Upper lobe of left lung (tissue), 6 donors: ENCODE data around the gene TERT. TPM values are rescaled to one million over a fixed set of nuclear protein-coding genes. Genes with fewer than 3 reads are reported as not detected.
"Not testable (repeated sequence)": the region's sequence is repeated elsewhere in the genome, so short reads cannot be mapped to it uniquely, and the experiment has no call there.

Source experiments
- ATAC-seq, 2 donors: fragments of 200-7000 bp; cut with Tn5 transposase; one replicate each; pipeline ENCODE4 v1.9.1; 2022; ENCODE audit warnings: mild to moderate bottlenecking in 2 of 2, moderate library complexity in 2 of 2; ENCODE audit not compliant: low FRiP score in 2 of 2
- DNase-seq, 2 donors: peaks; one replicate each; pipeline ENCODE4 v3.0.0-alpha.2; 2019 to 2020
- H3K27ac ChIP-seq, 4 donors: fragments of 200-600 bp; sonication (generic); one replicate each; pipeline ENCODE4 v1.5.1; 2016 to 2019
- H3K27me3 ChIP-seq, 4 donors: fragments of 200-600 bp; sonication (generic); one replicate each; pipeline ENCODE4 v1.5.1; 2017 to 2019
- H3K36me3 ChIP-seq, 4 donors: fragments of 200-600 bp; sonication (generic); one replicate each; pipeline ENCODE4 v1.5.1; 2016 to 2019
- H3K4me1 ChIP-seq, 4 donors: fragments of 200-600 bp; sonication (generic); one replicate each; pipeline ENCODE4 v1.5.1; 2018 to 2019
- H3K4me3 ChIP-seq, 4 donors: fragments of 200-600 bp; sonication (generic); one replicate each; pipeline ENCODE4 v1.5.1; 2017 to 2019; ENCODE audit warnings: mild to moderate bottlenecking in 2 of 4, moderate library complexity in 1 of 4
- H3K9me3 ChIP-seq, 4 donors: fragments of 200-600 bp; sonication (generic); one replicate each; pipeline ENCODE4 v1.5.1; 2018 to 2019
- CTCF ChIP-seq, 6 experiments: fragments of 450-650 bp in 4 of 6; fragments of 200-600 bp in 2 of 6; sonication (generic) in 2 of 6; IDR thresholded peaks; one replicate each; pipeline ENCODE4 v1.5.1; 2016 to 2019; ENCODE audit warnings: antibody characterized with exemption in 6 of 6
- EP300 ChIP-seq, 4 donors: sonication (generic); formaldehyde crosslinking; IDR thresholded peaks; one replicate each; pipeline ENCODE4 v1.5.1; 2017; ENCODE audit warnings: antibody characterized with exemption in 4 of 4, control low read depth in 2 of 4
- POLR2A ChIP-seq, 4 donors: fragments of 450-650 bp; IDR thresholded peaks; one replicate each; pipeline ENCODE4 v1.5.1; 2016 to 2017; ENCODE audit warnings: antibody characterized with exemption in 4 of 4, mild to moderate bottlenecking in 2 of 4
- POLR2AphosphoS5 ChIP-seq, 2 donors: sonication (generic); formaldehyde crosslinking; IDR thresholded peaks; one replicate each; pipeline ENCODE4 v1.5.1; 2017; ENCODE audit warnings: antibody characterized with exemption in 2 of 2
- WGBS, 2 donors: methylation state at CpG; one replicate each; pipeline ENCODE4 v1.1.5; 2017 to 2018; 5-methylcytosine and 5-hydroxymethylcytosine counted together
- total RNA-seq, 6 donors: library from RNA; depleted of rRNA in 4 of 6; stranded (reverse); fragments of >200 nt in 4 of 6; gene quantifications; one replicate each; pipeline versions ENCODE4 v1.1.0 to v1.2.1, GENCODE V29; 2016 to 2021
- donor health status: DM: no; HTN: no; CAD: no; lungs with moderate emphysema.
- donor health status: DM: no; HTN: yes; CAD: no; lungs with severe emphysema.

Gene TERT
- under 1 TPM in 2 of 6 donors, not detected in 4; 0.06 to 0.07 TPM for total RNA-seq

- Histone ChIP-seq H3K4me1 (peaks cover 10 to 16% (median 11%) of the 10 kb centered on the region in 4 donors), H3K36me3 (no peaks in the 10 kb centered on the region), H3K4me3 (peak within 1 kb of the TSS in 3 of 4 donors; percentile 17 to 26 (median 25)), H3K27ac (no peak within 1 kb of the TSS), H3K9me3 (no peaks in the 10 kb centered on the region), H3K27me3 (peaks cover 0 to 29% (median 9%) of the 10 kb centered on the region in 4 donors)
- WGBS, 2 donors: 6 to 15% methylated on average over 19 to 78 of the region's 102 CpGs
- peak in 1 of 2 donors; percentile 20 for ATAC-seq
- peak in 1 of 2 donors; percentile 90 for DNase-seq
- TF ChIP-seq EP300 (IDR thresholded peaks at IDR 0.05) (no peak), CTCF (IDR thresholded peaks at IDR 0.05) (no peak), POLR2AphosphoS5 (IDR thresholded peaks at IDR 0.05) (no peak)
Measured at GRCh38 chr5:1294835-1295649, at the start of gene TERT. TERT (minus strand) TSS chr5:1295068; CDS start chr5:1294989, 79 bp downstream.

GRCh38 chr5:1343931-1344901 is 49.3 kb upstream of the TERT start:
- Histone ChIP-seq H3K9me3 (no peaks in the 10 kb centered on the region), H3K4me1 (peaks cover 23 to 38% (median 31%) of the 10 kb centered on the region in 4 donors), H3K4me3 (peak overlapping the region; percentile 90 to 99 (median 96)), H3K36me3 (peaks cover 15 to 36% (median 32%) of the 10 kb centered on the region in 4 donors), H3K27ac (peak overlapping the region; percentile 73 to 83 (median 78)), H3K27me3 (no peaks in the 10 kb centered on the region)
- WGBS, 2 donors: 12% methylated on average over 23 to 28 of the region's 61 CpGs
- ATAC-seq (no peak), DNase-seq (no peak)
- TF ChIP-seq POLR2A (IDR thresholded peaks at IDR 0.05): no peak
- TF ChIP-seq EP300 (IDR thresholded peaks at IDR 0.05): no peak
- no peak for TF ChIP-seq CTCF (IDR thresholded peaks at IDR 0.05)
- no peak for TF ChIP-seq POLR2AphosphoS5 (IDR thresholded peaks at IDR 0.05)

DNA sequence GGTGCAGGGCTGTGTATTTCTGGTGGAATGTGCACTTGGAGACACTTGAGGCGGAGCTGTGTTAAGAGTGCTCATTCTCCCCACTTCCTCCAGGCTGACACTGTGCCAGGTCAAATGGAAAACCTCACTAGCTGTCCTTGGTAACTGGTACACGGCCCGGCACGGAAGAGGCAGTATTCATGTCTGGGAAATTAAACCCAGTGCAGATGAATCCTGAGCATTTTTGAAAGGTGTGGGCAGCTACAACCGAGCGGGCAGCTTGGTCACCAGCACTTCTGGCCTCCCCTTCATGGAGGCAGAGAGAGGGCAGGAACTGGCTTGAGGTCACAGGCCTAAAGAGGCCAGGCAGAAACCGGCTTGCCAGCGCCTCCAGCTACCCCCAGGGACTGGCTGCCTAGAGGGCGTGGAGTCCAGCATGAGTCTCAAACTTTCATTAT is 48.5 kb upstream of the TERT start:
- WGBS, 2 donors: 59 to 70% methylated on average over 9 of the region's 9 CpGs
- ATAC-seq (peak; percentile 1 to 85), DNase-seq (peak in 1 of 2 donors; percentile 84)
- Histone ChIP-seq H3K27me3 (no peaks in the 10 kb centered on the region), H3K9me3 (no peaks in the 10 kb centered on the region), H3K27ac (peak overlapping the region; percentile 73 to 83 (median 78)), H3K36me3 (peaks cover 19 to 45% (median 41%) of the 10 kb centered on the region in 4 donors), H3K4me1 (peaks cover 23 to 38% (median 31%) of the 10 kb centered on the region in 4 donors), H3K4me3 (peak overlapping the region in 3 of 4 donors; percentile 96 to 99 (median 97))
- TF ChIP-seq EP300 (IDR thresholded peaks at IDR 0.05) (no peak), POLR2A (IDR thresholded peaks at IDR 0.05) (no peak), POLR2AphosphoS5 (IDR thresholded peaks at IDR 0.05) (peak; percentile 43 to 51), CTCF (IDR thresholded peaks at IDR 0.05) (no peak)

DNA sequence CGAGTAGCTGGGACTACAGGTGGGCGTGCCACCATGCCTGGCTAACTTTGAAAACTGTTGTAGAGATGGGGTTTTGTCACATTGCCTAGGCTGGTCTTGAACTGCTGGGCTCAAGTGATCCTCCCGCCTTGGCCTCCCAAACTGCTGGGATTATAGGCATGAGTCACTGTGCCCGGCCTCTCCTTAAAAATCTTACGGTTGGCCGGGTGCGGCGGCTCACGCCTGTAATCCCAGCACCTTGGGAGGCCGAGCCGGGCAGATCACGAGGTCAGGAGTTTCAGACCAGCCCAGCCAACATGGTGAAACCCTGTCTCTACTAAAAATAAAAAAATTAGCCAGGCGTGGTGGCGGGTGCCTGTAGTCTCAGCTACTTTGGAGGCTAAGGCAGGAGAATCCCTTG is 47.8 kb upstream of the TERT start:
- Histone ChIP-seq H3K27ac (peak overlapping the region in 2 of 4 donors; percentile 33 to 82), H3K4me1 (peaks cover 23 to 38% (median 31%) of the 10 kb centered on the region in 4 donors), H3K36me3 (peaks cover 24 to 51% (median 47%) of the 10 kb centered on the region in 4 donors)
- not testable (repeated sequence) for ATAC-seq, H3K27me3 ChIP-seq, H3K9me3 ChIP-seq, DNase-seq, H3K4me3 ChIP-seq
- 91 to 93% methylated on average over 13 to 14 of the region's 14 CpGs for WGBS, 2 donors
